K562 (cell line): ENCODE results near the gene ZNF385D.

Experiments
- BACH1 ChIP-seq: fragments of 200-800 bp; sonication (Bioruptor generic); IDR thresholded peaks from 2 replicates; pipeline ENCODE4 v1.6.1; 2016; ENCODE audit warnings: missing genetic modification characterization, missing compliant biosample characterization
- CHD2 ChIP-seq: IDR thresholded peaks from 2 replicates; pipeline ENCODE4 v1.6.1; 2011; ENCODE audit warnings: low read depth, low read length
- HDAC6 ChIP-seq: IDR thresholded peaks from 2 replicates; pipeline ENCODE4 v1.6.1; 2012; ENCODE audit warnings: low read depth, mild to moderate bottlenecking, control low read depth, inconsistent platforms, low read length, moderate library complexity
- IRF2 ChIP-seq: sonication (generic); formaldehyde crosslinking; IDR thresholded peaks from 2 replicates; pipeline ENCODE4 v1.8.1; 2022; ENCODE audit warnings: mild to moderate bottlenecking, missing genetic modification reagents
- POLR2AphosphoS2 ChIP-seq: IDR thresholded peaks from 2 replicates; pipeline ENCODE4 v1.6.1; 2012; ENCODE audit warnings: low read length, improper control_type of control experiment
- POLR2AphosphoS5 ChIP-seq: IDR thresholded peaks from 2 replicates; pipeline ENCODE4 v1.6.1; 2011; ENCODE audit warnings: mild to moderate bottlenecking, low read depth, low read length, moderate library complexity; ENCODE audit not compliant: control insufficient read depth, insufficient read depth
- XRCC4 ChIP-seq: IDR thresholded peaks from one replicate; pipeline ENCODE4 v1.6.1; 2011; ENCODE audit not compliant: insufficient read depth, insufficient read length; ENCODE audit errors: extremely low read depth
- ZFX ChIP-seq: sonication (generic); formaldehyde crosslinking; IDR thresholded peaks from 2 replicates; pipeline ENCODE4 v1.8.0; 2022; ENCODE audit warnings: mild to moderate bottlenecking, missing genetic modification reagents, moderate library complexity
- TF ChIP-seq, protein P1 (sequence below), 3 experiments: IDR thresholded peaks in 2 of 3; conservative IDR thresholded peaks in 1 of 3; 2 replicates each; pipeline ENCODE4 v1.5.1; 2011 to 2012; ENCODE audit warnings: low read length in 3 of 3, mild to moderate bottlenecking in 3 of 3, control low read depth in 2 of 3, improper control_type of control experiment in 1 of 3, inconsistent platforms in 1 of 3, low read depth in 1 of 3, mixed read lengths in 1 of 3, moderate library complexity in 1 of 3; ENCODE audit not compliant: insufficient read depth in 2 of 3
- TF ChIP-seq, protein P2 (sequence below): fragments of 250-450 bp; sonication (Bioruptor Pico); IDR thresholded peaks from 2 replicates; pipeline ENCODE4 v1.5.0; 2021; ENCODE audit warnings: mild to moderate bottlenecking, borderline replicate concordance

DNA sequence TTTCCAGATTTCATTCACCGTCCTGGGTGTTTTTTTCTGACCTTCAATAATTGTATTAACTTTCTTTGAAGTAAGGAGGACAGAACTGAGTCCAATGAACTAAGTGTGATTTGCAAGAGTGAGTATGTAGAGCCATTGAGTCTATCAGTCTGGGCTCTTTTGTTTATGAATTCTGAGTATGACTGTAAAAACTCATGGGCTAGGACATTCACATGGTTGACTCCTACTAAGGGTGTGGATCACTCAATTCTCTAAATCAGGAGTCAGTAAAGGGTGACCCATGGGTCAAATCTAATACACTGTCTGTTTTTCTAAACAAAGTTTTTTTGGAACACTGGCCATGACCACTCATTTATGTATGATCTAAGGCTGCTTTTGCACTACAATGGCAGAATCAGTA, 269.0 kb downstream of the ZNF385D start:
- TF ChIP-seq, protein P1, sequence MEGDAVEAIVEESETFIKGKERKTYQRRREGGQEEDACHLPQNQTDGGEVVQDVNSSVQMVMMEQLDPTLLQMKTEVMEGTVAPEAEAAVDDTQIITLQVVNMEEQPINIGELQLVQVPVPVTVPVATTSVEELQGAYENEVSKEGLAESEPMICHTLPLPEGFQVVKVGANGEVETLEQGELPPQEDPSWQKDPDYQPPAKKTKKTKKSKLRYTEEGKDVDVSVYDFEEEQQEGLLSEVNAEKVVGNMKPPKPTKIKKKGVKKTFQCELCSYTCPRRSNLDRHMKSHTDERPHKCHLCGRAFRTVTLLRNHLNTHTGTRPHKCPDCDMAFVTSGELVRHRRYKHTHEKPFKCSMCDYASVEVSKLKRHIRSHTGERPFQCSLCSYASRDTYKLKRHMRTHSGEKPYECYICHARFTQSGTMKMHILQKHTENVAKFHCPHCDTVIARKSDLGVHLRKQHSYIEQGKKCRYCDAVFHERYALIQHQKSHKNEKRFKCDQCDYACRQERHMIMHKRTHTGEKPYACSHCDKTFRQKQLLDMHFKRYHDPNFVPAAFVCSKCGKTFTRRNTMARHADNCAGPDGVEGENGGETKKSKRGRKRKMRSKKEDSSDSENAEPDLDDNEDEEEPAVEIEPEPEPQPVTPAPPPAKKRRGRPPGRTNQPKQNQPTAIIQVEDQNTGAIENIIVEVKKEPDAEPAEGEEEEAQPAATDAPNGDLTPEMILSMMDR (IDR thresholded peaks at IDR 0.05 in 2 of 3, conservative IDR thresholded peaks at IDR 0.05 in 1 of 3; ENCODE audit: insufficient read depth in 2 of 3, low read depth in 1 of 3, low read length in 3 of 3): no peak
- TF ChIP-seq CHD2 (no peak), POLR2AphosphoS5 (no peak), IRF2 (CRISPR knock-in tag) (no peak), HDAC6 (no peak), ZFX (CRISPR knock-in tag) (no peak), XRCC4 (no peak), POLR2AphosphoS2 (no peak), BACH1 (tag) (no peak)
- TF ChIP-seq, protein P2, sequence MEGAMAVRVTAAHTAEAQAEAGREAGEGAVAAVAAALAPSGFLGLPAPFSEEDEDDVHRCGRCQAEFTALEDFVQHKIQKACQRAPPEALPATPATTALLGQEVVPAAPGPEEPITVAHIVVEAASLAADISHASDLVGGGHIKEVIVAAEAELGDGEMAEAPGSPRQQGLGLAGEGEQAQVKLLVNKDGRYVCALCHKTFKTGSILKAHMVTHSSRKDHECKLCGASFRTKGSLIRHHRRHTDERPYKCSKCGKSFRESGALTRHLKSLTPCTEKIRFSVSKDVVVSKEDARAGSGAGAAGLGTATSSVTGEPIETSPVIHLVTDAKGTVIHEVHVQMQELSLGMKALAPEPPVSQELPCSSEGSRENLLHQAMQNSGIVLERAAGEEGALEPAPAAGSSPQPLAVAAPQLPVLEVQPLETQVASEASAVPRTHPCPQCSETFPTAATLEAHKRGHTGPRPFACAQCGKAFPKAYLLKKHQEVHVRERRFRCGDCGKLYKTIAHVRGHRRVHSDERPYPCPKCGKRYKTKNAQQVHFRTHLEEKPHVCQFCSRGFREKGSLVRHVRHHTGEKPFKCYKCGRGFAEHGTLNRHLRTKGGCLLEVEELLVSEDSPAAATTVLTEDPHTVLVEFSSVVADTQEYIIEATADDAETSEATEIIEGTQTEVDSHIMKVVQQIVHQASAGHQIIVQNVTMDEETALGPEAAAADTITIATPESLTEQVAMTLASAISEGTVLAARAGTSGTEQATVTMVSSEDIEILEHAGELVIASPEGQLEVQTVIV (CRISPR knock-in tag): no peak
